GM19455 (cell line): Measurements from ENCODE around the gene SOWAHA.
"Not testable (repeated sequence)": the region's sequence is repeated elsewhere in the genome, so short reads cannot be mapped to it uniquely, and the experiment has no call there.

Experiments
- ATAC-seq: cut with Tn5 transposase; IDR thresholded peaks from one replicate; pipeline ENCODE4 v1.9.1; 2021; ENCODE audit not compliant: unreplicated experiment

SOWAHA gene

DNA sequence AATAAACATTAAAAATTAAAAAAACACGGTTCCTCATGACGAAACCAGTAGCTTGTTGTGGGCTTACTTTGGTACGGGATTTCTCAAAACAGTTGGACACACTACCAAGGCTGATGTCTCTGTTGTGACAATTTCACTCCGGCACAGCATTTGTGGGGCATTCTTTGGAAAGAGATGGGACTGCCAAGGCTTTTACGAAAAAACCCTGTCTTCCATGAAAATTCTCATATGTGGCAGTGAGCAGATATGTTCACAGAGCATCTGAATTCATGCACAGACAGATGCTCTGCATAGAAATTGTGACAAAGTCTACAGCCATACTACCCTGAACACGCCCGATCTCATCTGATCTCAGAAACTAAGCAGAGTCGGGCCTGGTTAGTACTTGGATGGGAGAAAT lies 35.2 kb downstream of the SOWAHA start:
- ATAC-seq, result no peak

DNA sequence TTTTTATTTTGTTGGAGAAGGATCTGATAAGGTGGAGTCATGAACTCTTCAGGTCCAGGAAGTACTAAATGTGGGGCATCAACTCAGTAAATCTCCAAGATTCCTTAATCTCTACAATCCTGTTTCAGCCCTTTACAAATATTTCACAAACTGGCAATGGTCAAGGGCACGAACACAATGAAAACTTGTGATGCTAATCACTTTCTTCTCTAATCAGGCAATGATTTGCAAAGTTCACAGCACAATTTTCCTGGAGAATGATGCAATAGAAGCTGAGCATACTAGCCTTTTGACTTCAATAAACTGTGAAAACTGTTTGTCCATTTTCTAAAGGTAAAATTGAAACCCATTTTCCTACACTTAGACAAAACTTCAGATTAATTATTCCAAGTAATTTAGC lies 36.2 kb downstream of the SOWAHA start:
- no peak for ATAC-seq

DNA sequence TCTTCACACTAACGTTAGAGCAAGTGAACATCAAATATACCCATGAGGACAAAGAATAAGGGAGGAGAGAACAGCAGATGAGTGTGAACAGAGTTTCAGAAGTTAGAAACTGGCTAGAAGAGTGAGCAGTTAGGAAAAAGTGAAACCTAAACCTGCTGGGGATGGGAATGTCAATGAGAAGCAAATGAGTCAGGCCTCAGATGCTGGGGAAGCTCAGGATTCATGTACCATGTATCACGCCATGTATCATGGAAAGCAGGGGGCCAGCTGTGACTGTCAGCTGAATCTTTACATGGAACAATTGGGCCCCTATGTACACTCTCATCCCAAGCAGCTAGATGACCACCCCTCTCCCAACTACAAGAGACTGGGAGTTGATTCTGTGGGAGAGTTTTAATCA lies 37.0 kb downstream of the SOWAHA start:
- no peak for ATAC-seq

DNA sequence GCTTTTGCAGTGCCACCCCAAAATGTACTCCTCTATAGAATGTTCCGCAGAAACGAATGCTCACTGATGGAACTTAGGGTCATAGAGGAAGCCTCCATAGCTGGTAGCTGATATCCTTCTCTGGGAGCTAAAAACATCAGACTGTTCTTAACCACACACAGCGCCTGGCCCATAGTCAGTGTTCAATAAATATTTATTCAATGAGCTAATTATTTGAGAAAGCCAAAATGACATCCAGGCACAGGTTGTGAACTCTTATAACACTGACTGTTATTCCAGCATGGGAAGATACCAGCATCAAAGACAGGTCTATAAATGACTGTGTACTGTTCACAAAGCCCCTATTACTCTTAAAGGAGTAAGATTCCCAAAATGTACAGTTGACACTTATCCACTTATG lies 40.2 kb downstream of the SOWAHA start:
- ATAC-seq, result no peak

DNA sequence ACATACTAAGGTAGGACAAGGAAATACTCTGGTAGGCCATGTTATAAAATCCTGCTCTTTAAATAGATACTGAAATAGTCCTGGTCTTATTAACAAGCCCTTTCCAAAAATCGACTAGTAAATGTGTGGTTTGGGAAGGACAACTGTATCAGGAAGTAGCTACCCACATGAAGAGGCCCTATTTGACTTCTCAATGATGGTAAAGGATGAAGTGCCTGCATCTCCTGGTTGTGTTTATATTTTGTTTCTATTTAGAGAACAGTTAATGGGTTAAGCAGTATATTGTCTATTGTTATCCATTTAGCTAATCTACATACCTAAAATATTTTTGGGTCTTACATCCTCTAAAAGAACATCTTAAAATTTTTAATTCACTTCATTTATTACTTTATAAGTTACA lies 40.7 kb downstream of the SOWAHA start:
- no peak for ATAC-seq

DNA sequence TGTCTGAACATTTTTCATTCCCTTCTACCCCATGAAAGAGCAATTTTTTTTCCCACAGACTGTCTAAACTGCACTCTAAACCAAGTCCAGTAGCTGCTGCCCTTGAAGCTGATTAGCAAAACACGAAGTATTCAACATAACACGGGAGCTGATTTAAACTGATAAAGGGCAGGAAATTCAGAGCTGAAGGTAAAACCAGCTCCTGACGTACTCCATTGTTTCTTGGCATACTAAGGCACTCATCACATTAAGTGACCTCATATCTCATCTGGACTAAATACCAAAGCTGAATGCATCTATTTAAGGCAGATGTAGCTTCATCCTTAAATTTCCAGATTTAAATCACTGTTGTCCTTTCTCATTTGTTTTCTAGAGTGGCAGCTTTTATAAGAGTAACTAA lies 41.2 kb downstream of the SOWAHA start:
- no peak for ATAC-seq

DNA sequence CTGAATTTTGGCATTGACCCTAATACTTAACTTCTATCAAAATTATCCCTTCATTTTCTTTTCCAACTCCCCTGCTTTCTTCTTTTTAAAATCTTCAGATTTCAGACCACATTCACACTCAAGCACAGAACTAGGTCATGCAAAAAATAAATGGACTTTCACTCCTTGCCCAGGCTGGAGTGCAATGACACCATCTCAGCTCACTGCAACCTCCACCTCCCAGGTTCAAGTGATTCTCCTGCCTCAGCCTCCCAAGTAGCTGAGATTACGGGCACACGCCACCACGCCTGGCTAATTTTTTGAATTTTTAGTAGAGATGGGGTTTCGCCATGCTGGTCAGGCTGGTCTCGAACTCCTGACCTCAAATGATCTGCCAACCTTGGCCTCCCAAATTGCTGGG lies 41.9 kb downstream of the SOWAHA start:
- not testable (repeated sequence) for ATAC-seq

DNA sequence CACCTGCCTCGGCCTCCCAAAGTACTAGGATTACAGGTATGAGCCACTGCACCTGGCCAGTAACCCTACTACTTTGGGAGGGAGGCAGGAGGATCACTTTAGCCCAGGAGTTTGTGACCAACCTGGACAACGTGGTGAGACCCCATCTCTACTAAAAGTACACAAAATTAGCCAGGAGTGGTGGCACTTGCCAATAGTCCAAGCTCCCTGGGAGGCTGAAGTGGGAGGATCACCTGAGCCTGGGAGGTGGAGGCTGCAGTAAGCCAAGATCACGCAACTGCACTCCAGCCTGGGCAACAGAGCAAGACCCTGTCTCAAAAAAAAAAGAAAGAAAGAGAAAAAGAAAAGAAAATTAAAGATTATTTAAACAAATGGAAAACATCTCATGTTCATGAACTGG lies 42.9 kb downstream of the SOWAHA start:
- ATAC-seq, result no peak

DNA sequence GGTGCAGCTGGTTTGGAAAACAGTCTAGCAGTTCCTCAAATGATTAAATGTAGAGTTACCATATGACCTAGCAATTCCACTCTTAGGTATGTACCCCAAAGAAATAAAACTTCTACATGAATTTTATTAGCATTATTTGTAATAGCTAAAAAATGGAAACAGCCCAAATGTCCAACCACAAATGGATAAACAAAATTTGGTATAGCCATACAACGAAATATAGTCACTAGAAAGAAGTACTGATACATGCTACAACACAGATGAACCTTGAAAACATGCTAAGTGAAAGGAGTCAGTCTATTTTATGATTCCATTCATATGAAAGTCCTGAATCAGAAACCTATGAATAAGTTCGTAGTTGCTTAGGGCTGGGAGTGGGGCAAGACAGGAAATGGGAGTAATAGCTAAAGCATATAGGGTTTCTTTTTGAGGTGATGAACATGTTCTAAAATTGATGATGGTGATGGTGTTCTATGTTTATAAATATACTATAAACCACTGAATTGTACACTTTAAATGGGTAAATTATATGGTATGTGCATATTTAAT lies 46.9 kb downstream of the SOWAHA start:
- ATAC-seq, result no peak

DNA sequence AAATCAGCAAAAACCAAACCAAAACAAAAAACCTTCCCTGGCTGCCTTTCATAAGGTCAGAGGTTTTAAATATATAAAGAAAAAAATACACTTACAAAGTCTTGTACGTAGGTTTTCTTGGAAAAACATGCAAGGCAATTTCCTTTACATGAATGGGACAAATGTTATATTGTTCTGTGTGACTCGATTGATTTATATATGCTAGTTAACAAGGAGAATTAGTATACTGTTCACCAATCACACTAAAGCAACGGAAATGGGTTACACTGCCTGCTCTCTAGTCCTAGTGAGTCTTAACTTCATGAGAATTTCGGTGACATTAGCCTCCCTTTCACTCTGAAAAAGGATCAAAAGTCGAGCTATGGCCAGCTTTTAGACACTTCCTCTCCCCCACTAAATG lies 47.6 kb downstream of the SOWAHA start:
- no peak for ATAC-seq

DNA sequence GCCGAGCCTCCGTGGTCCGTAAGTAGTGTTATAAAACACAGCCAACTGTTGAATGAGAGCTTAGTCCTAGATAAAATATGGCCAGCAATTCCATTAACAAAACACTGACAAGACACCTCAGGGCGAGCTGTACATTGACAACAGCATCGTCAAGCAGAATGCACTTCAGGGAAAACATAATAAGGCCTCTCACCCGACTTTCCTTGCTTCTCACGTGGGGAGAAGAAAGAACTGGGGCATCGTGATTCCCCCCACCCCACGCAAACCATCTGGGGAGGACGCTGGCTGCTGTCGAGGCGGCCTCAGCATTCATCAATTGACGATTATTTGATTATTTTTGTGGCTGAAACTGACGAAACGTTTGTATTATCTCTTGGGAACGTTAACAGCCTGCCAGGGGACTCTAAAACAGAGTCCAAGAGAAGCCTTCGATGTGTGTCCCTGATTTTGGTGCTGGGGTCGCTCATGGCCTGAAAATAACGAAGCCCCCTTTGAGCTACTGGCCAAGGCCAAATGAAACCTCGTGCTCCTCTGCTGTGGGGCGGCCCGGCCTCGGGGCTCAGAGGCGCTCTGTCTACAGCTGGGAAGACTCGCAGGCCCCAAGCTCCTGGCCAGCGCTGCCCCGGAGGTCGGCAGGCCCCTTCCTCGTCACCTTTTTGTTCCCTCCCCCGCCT lies 52.7 kb downstream of the SOWAHA start:
- peak; percentile 32 for ATAC-seq
